ENCODE data around the gene KIF17.

KIF17 gene

GRCh38 chr1:20648438-20648837, 69.4 kb downstream of the KIF17 start:
- H3K36me3 ChIP-seq (ENCODE audit: low read depth) = peaks cover 48% of the 10 kb centered on the region
- ATAC-seq (ENCODE audit: low read depth) = no peak
- no peak for TF ChIP-seq CTCF (IDR thresholded peaks at IDR 0.05; ENCODE audit: poor library complexity, severe bottlenecking)

GRCh38 chr1:20645414-20645813, 72.4 kb downstream of the KIF17 start:
- Histone ChIP-seq H3K36me3 (ENCODE audit: low read depth) (peaks cover 20% of the 10 kb centered on the region), H3K4me1 (ENCODE audit: insufficient read depth, poor library complexity, severe bottlenecking) (no peaks in the 10 kb centered on the region)
- no peak for ATAC-seq (ENCODE audit: low read depth)

More at GRCh38 chr1:20648438-20648837, 69.4 kb downstream of the KIF17 start:
- no peak for DNase-seq (ENCODE audit: low spot score)
- Histone ChIP-seq H3K27me3 (ENCODE audit: insufficient read depth, poor library complexity, severe bottlenecking) (no peaks in the 10 kb centered on the region), H3K4me1 (ENCODE audit: insufficient read depth, poor library complexity, severe bottlenecking) (no peaks in the 10 kb centered on the region), H3K9me3 (ENCODE audit: severe bottlenecking) (no peaks in the 10 kb centered on the region), H3K27ac (ENCODE audit: poor library complexity, severe bottlenecking) (no peak overlapping the region), H3K4me3 (ENCODE audit: severe bottlenecking) (no peak overlapping the region)

GRCh38 chr1:20644416-20644815, 73.4 kb downstream of the KIF17 start:
- Histone ChIP-seq H3K4me3 (ENCODE audit: severe bottlenecking) (no peak overlapping the region), H3K27ac (ENCODE audit: poor library complexity, severe bottlenecking) (no peak overlapping the region), H3K4me1 (ENCODE audit: insufficient read depth, poor library complexity, severe bottlenecking) (no peaks in the 10 kb centered on the region), H3K9me3 (ENCODE audit: severe bottlenecking) (no peaks in the 10 kb centered on the region), H3K36me3 (ENCODE audit: low read depth) (peaks cover 18% of the 10 kb centered on the region), H3K27me3 (ENCODE audit: insufficient read depth, poor library complexity, severe bottlenecking) (no peaks in the 10 kb centered on the region)
- ATAC-seq (ENCODE audit: low read depth) (no peak), DNase-seq (ENCODE audit: low spot score) (no peak)
- TF ChIP-seq CTCF (IDR thresholded peaks at IDR 0.05; ENCODE audit: poor library complexity, severe bottlenecking) = no peak

More at GRCh38 chr1:20645414-20645813, 72.4 kb downstream of the KIF17 start:
- H3K4me3 ChIP-seq (ENCODE audit: severe bottlenecking) = no peak overlapping the region
- no peak overlapping the region for H3K27ac ChIP-seq (ENCODE audit: poor library complexity, severe bottlenecking)
- H3K9me3 ChIP-seq (ENCODE audit: severe bottlenecking) = no peaks in the 10 kb centered on the region
- no peak for DNase-seq (ENCODE audit: low spot score)
- TF ChIP-seq CTCF (IDR thresholded peaks at IDR 0.05; ENCODE audit: poor library complexity, severe bottlenecking) = no peak
- H3K27me3 ChIP-seq (ENCODE audit: insufficient read depth, poor library complexity, severe bottlenecking) = no peaks in the 10 kb centered on the region

GRCh38 chr1:20643080-20643479, 74.7 kb downstream of the KIF17 start:
- no peak for TF ChIP-seq CTCF (IDR thresholded peaks at IDR 0.05; ENCODE audit: poor library complexity, severe bottlenecking)
- no peak overlapping the region for H3K4me3 ChIP-seq (ENCODE audit: severe bottlenecking)
- no peaks in the 10 kb centered on the region for H3K9me3 ChIP-seq (ENCODE audit: severe bottlenecking)
- no peaks in the 10 kb centered on the region for H3K4me1 ChIP-seq (ENCODE audit: insufficient read depth, poor library complexity, severe bottlenecking)
- no peak overlapping the region for H3K27ac ChIP-seq (ENCODE audit: poor library complexity, severe bottlenecking)
- H3K27me3 ChIP-seq (ENCODE audit: insufficient read depth, poor library complexity, severe bottlenecking) = no peaks in the 10 kb centered on the region
- ATAC-seq (ENCODE audit: low read depth) (no peak), DNase-seq (ENCODE audit: low spot score) (no peak)
- H3K36me3 ChIP-seq (ENCODE audit: low read depth) = peaks cover 13% of the 10 kb centered on the region

GRCh38 chr1:20641975-20642374, 75.8 kb downstream of the KIF17 start:
- no peak for TF ChIP-seq CTCF (IDR thresholded peaks at IDR 0.05; ENCODE audit: poor library complexity, severe bottlenecking)
- Histone ChIP-seq H3K4me3 (ENCODE audit: severe bottlenecking) (no peak overlapping the region), H3K9me3 (ENCODE audit: severe bottlenecking) (no peaks in the 10 kb centered on the region), H3K27ac (ENCODE audit: poor library complexity, severe bottlenecking) (no peak overlapping the region), H3K36me3 (ENCODE audit: low read depth) (peaks cover 8% of the 10 kb centered on the region; the same call in 1 of the 2 replicates), H3K4me1 (ENCODE audit: insufficient read depth, poor library complexity, severe bottlenecking) (no peaks in the 10 kb centered on the region), H3K27me3 (ENCODE audit: insufficient read depth, poor library complexity, severe bottlenecking) (no peaks in the 10 kb centered on the region)
- ATAC-seq (ENCODE audit: low read depth) (no peak), DNase-seq (ENCODE audit: low spot score) (no peak)
